SK-N-SH (cell line): ENCODE measurements around the gene PRKAA2. TPM values are rescaled to one million over a fixed set of nuclear protein-coding genes. Genes with fewer than 3 reads are reported as not detected.

ENCODE experiments used
- CTCF ChIA-PET: fragments of 300-600, 350-600 bp; formaldehyde crosslinking; extraction: SDS; loops from one replicate; lab custom pipeline; 2021; lab: Yijun Ruan, JAX
- POLR2A ChIA-PET: fragments of 350-600 bp; sonication (Branson Sonifier 250); formaldehyde crosslinking; extraction: SDS; loops from one replicate; lab custom pipeline; 2020; ENCODE audit warnings: antibody characterized with exemption, inconsistent platforms; lab: Yijun Ruan, JAX
- DNase-seq: peaks from one replicate; pipeline ENCODE4 v3.0.0; 2012
- H2AFZ ChIP-seq: fragments of 200-600 bp; sonication (generic); 2 replicates; pipeline ENCODE4 v1.8.1; 2016; ENCODE audit warnings: antibody characterized with exemption, mild to moderate bottlenecking, low read depth
- H3F3A ChIP-seq: fragments of 200-600 bp; sonication (generic); replicated peaks from 2 replicates; pipeline ENCODE3; 2016; ENCODE audit warnings: antibody characterized with exemption, mild to moderate bottlenecking; ENCODE audit not compliant: insufficient read depth
- H3K27ac ChIP-seq, 2 experiments: fragments of 200-500 bp in 1 of 2; fragments of 200-600 bp in 1 of 2; sonication (Bioruptor generic) in 1 of 2; sonication (generic), shearing (Covaris generic) in 1 of 2; 2 replicates each; pipeline versions ENCODE4 v1.5.1 to v1.6.1; 2014 to 2016; ENCODE audit warnings: low read depth in 2 of 2, inconsistent platforms in 1 of 2, low read length in 1 of 2, mild to moderate bottlenecking in 1 of 2, mixed read lengths in 1 of 2
- H3K27me3 ChIP-seq: fragments of 200-600 bp; sonication (generic), shearing (Covaris generic); 2 replicates; pipeline ENCODE4 v1.6.1; 2016; ENCODE audit warnings: mixed run types; ENCODE audit not compliant: insufficient read depth
- H3K36me3 ChIP-seq, 2 experiments: fragments of 200-500 bp in 1 of 2; fragments of 200-600 bp in 1 of 2; sonication (Bioruptor generic) in 1 of 2; sonication (generic) in 1 of 2; replicated peaks in 1 of 2; 2 replicates each; pipeline versions ENCODE3 to v1.5.1; 2014 to 2016; ENCODE audit warnings: low read length in 1 of 2, mild to moderate bottlenecking in 1 of 2; ENCODE audit not compliant: insufficient read depth in 2 of 2, control insufficient read depth in 1 of 2
- H3K4me1 ChIP-seq, 2 experiments: fragments of 200-500 bp in 1 of 2; fragments of 200-600 bp in 1 of 2; sonication (Bioruptor generic) in 1 of 2; sonication (generic), shearing (Covaris generic) in 1 of 2; 2 replicates each; pipeline versions ENCODE4 v1.5.1 to v1.6.1; 2014 to 2016; ENCODE audit warnings: low read depth in 1 of 2, low read length in 1 of 2, mixed run types in 1 of 2; ENCODE audit not compliant: insufficient read depth in 2 of 2, control insufficient read depth in 1 of 2
- H3K4me2 ChIP-seq: fragments of 200-600 bp; sonication (generic), shearing (Covaris generic); 2 replicates; pipeline ENCODE4 v1.6.1; 2017; ENCODE audit warnings: mixed run types
- H3K4me3 ChIP-seq, 2 experiments: fragments of 200-500 bp in 1 of 2; fragments of 200-600 bp in 1 of 2; sonication (Bioruptor generic) in 1 of 2; sonication (generic), shearing (Covaris generic) in 1 of 2; 2 replicates each; pipeline versions ENCODE4 v1.5.1 to v1.8.1; 2014 to 2016; ENCODE audit warnings: low read depth in 2 of 2, inconsistent platforms in 1 of 2, low read length in 1 of 2, mild to moderate bottlenecking in 1 of 2, mixed read lengths in 1 of 2, moderate library complexity in 1 of 2
- H3K79me2 ChIP-seq: fragments of 200-600 bp; sonication (generic); 2 replicates; pipeline ENCODE4 v1.8.1; 2017; ENCODE audit warnings: mild to moderate bottlenecking; ENCODE audit not compliant: insufficient read depth
- H3K9ac ChIP-seq: fragments of 200-600 bp; sonication (generic); 2 replicates; pipeline ENCODE4 v1.6.1; 2017; ENCODE audit warnings: mixed run types
- H3K9me2 ChIP-seq: fragments of 200-600 bp; sonication (generic); 2 replicates; pipeline ENCODE4 v1.6.1; 2017; ENCODE audit warnings: mixed run types
- H3K9me3 ChIP-seq: fragments of 200-600 bp; sonication (generic); 2 replicates; pipeline ENCODE4 v1.6.1; 2017; ENCODE audit warnings: mixed run types, mild to moderate bottlenecking, moderate library complexity
- H4K20me1 ChIP-seq: fragments of 200-600 bp; sonication (generic); 2 replicates; pipeline ENCODE4 v1.6.1; 2017; ENCODE audit warnings: mild to moderate bottlenecking, mixed run types; ENCODE audit not compliant: insufficient read depth
- CHD2 ChIP-seq: fragments of 150-350 bp; IDR thresholded peaks from 2 replicates; pipeline ENCODE4 v1.6.1; 2018; ENCODE audit warnings: low read length; ENCODE audit not compliant: partially characterized antibody
- EZH2phosphoT487 ChIP-seq: fragments of 200-600 bp; sonication (generic); IDR thresholded peaks from 2 replicates; pipeline ENCODE4 v1.6.1; 2017; ENCODE audit warnings: low read depth, mixed run types, mild to moderate bottlenecking, antibody characterized with exemption, moderate library complexity, borderline replicate concordance
- FOSL2 ChIP-seq: IDR thresholded peaks from 2 replicates; pipeline ENCODE4 v1.4.0; 2012; ENCODE audit warnings: low read depth, mild to moderate bottlenecking, moderate library complexity, borderline replicate concordance
- IRF3 ChIP-seq: fragments of 150-350 bp; IDR thresholded peaks from 2 replicates; pipeline ENCODE4 v1.6.1; 2016; ENCODE audit warnings: mild to moderate bottlenecking, low read depth, low read length
- JUND ChIP-seq: IDR thresholded peaks from 2 replicates; pipeline ENCODE4 v1.4.0; 2012
- MAX ChIP-seq: IDR thresholded peaks from 2 replicates; pipeline ENCODE4 v1.4.0; 2012; ENCODE audit warnings: low read depth
- NFIC ChIP-seq: IDR thresholded peaks from 2 replicates; pipeline ENCODE4 v1.4.0; 2012; ENCODE audit warnings: borderline replicate concordance
- POLR2AphosphoS5 ChIP-seq: IDR thresholded peaks from 2 replicates; pipeline ENCODE4 v1.6.1; 2012; ENCODE audit warnings: low read depth, low read length
- RAD21 ChIP-seq: IDR thresholded peaks from 2 replicates; pipeline ENCODE4 v1.6.1; 2012; ENCODE audit warnings: mild to moderate bottlenecking, low read length
- RCOR1 ChIP-seq: fragments of 150-350 bp; IDR thresholded peaks from 2 replicates; pipeline ENCODE4 v1.6.1; 2017; ENCODE audit warnings: antibody characterized with exemption, low read length
- REST ChIP-seq: IDR thresholded peaks from 2 replicates; pipeline ENCODE4 v1.6.1; 2012; ENCODE audit warnings: mild to moderate bottlenecking, low read depth, low read length, moderate library complexity
- RFX5 ChIP-seq: IDR thresholded peaks from 2 replicates; pipeline ENCODE4 v1.6.1; 2012; ENCODE audit warnings: mild to moderate bottlenecking, improper control_type of control experiment, low read length
- SMC3 ChIP-seq: IDR thresholded peaks from 2 replicates; pipeline ENCODE4 v1.6.1; 2012; ENCODE audit warnings: low read depth, low read length, improper control_type of control experiment
- ZBTB33 ChIP-seq: IDR thresholded peaks from 2 replicates; pipeline ENCODE4 v1.4.0; 2012; ENCODE audit warnings: low read depth, borderline replicate concordance
- WGBS: methylation state at CpG from one replicate; pipeline ENCODE4 v1.1.6; 2017; ENCODE audit warnings: low lambda C conversion rate; 5-methylcytosine and 5-hydroxymethylcytosine counted together
- polyA plus RNA-seq, 3 experiments: library from polyadenylated mRNA; depleted of rRNA; stranded (reverse); fragments of >200 nt; gene quantifications; 2 replicates each; pipeline ENCODE4 v1.2.3, GENCODE V29; 2012

The PRKAA2 gene
- polyA plus RNA-seq, 1 of the 3 experiments (the other 2 are of a cell fraction): 1.5 TPM

- ChIA-PET POLR2A (no interaction called here), CTCF (interaction anchor here (1.6 to 3.5 kb wide), 2 partner anchors 8 to 66 kb away, joined by 3 to 11 read pairs; no protein-coding TSS in a partner anchor)
- 46% methylated on average over 1 of the region's 1 CpG for WGBS
- no peak for DNase-seq
- Histone ChIP-seq H3F3A (no peaks in the 10 kb centered on the region), H3K27ac (no peak overlapping the region), H3K9me2 (no peaks in the 10 kb centered on the region), H3K36me3 (no peaks in the 10 kb centered on the region), H3K9me3 (no peaks in the 10 kb centered on the region), H3K79me2 (no peaks in the 10 kb centered on the region), H3K4me1 (no peaks in the 10 kb centered on the region; a peak in 1 of 4 replicates), H3K9ac (no peak overlapping the region), H2AFZ (no peak overlapping the region), H3K4me2 (no peak overlapping the region), H3K4me3 (no peak overlapping the region), H3K27me3 (no peaks in the 10 kb centered on the region), H4K20me1 (no peaks in the 10 kb centered on the region)
- TF ChIP-seq RAD21 (no peak), FOSL2 (no peak), SMC3 (no peak), REST (no peak), RCOR1 (no peak), MAX (no peak), POLR2AphosphoS5 (no peak), CHD2 (no peak), EZH2phosphoT487 (no peak), NFIC (no peak), ZBTB33 (no peak), JUND (no peak), IRF3 (no peak), RFX5 (no peak)
These were observed 109.8 kb downstream of the PRKAA2 start for GRCh38 chr1:56754708-56755479.
